ENCODE results near the gene TAF11L2.
"Not testable (repeated sequence)": the region's sequence is repeated elsewhere in the genome, so short reads cannot be mapped to it uniquely, and the experiment has no call there.

TAF11L2 gene

GRCh38 chr5:17497931-17498330 lies at the start of gene TAF11L2:
Gene TAF11L2, plus strand, starts transcription at chr5:17498231.
- FAIRE-seq: not testable (repeated sequence)

- FAIRE-seq: no peak
These were observed 49.2 kb upstream of the TAF11L2 start for GRCh38 chr5:17448877-17449276.

GRCh38 chr5:17452936-17453335 lies 45.1 kb upstream of the TAF11L2 start:
- FAIRE-seq: no peak

DNA sequence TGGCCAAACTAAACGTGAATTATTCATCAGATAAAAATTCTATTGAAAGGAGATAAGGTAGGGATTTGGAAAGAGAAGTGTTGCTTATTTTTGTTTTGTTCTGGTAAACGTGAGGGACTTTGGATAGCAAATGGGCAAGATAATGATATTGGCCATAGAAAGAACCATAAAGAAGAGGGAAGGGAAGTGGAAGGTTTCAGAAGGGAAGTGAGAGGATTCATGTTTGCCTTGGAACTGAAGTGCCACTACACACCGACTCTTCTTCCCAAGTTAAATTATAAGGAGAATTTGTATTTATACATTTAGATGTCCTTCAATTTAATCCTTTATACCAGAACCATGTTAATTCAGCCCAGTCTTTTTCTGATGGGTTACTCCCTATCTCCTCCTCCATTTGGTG lies 42.1 kb upstream of the TAF11L2 start:
- no peak for FAIRE-seq

DNA sequence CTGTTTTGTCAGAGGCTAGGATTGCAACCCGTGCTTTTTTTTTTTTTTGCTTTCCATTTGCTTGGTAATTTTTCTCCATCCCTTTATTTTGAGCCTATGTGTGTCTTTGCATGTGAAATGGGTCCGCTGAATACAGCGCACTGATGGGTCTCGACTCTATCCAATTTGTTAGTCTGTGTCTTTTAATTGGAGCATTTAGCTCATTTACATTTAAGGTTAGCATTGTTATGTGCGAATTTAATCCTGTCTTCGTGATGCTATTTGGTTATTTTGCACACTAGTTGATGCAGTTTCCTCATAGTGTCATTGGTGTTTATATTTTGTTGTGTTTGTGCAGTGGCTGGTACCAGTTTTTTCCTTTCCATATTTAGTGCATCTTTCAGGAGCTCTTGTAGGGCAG lies 36.2 kb upstream of the TAF11L2 start:
- FAIRE-seq: no peak

GRCh38 chr5:17463653-17464052 lies 34.4 kb upstream of the TAF11L2 start:
- no peak for FAIRE-seq

- no peak for FAIRE-seq
These were observed 28.0 kb upstream of the TAF11L2 start for GRCh38 chr5:17470064-17470463.

DNA sequence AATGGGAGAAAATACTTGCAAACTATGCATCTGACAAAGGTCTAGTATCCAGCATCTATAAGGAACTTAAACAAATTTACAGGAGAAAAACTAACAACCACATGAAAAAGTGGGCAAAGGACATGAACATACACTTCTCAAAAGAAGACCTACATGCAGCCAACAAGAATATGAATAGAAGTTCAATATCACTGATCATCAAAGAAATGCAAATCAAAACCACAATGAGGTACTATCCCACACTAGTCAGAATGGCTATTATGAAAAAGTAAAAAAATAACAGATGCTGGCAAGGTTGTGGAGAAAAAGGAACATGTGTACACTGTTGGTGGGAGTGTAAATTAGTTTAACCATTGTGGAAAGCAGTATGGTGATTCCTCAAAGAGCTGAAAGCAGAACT lies 23.0 kb upstream of the TAF11L2 start:
- FAIRE-seq: not testable (repeated sequence)

GRCh38 chr5:17477043-17477442 lies 21.0 kb upstream of the TAF11L2 start:
- FAIRE-seq: no peak

DNA sequence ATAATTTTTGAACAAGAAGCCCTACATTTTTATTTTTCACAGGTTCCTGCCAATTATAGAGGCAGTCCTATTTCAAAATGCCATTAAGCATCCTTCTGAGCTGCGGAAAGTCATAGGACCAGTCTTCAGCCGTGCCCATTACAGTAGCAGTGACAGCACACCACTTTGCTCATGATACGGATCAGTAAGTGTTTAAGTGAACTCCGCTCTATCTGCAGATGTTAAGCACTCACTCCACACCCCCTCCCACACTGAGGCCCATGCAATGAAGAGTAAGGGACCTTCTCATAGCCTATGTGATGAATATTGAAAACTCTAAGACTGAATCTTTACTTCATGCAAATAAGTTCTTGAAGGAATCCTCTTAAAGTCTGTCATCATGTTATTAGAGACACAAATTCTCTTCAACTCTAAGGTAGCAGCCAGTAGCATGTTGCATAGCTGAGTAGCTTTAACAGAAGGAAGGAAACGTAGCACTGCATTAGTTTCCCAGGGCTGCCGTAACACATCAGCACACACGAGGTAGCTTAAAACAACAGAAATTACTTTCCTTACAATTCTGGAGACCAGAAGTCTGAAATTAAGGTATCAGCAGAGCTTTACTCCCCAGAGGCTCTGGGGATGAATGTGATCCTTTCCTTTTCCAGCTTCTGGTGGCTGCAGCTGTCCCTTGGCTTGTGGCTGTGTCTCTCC lies 20.3 kb upstream of the TAF11L2 start:
- no peak for FAIRE-seq

- FAIRE-seq: no peak
These were observed 16.7 kb upstream of the TAF11L2 start for GRCh38 chr5:17481378-17481777.

GRCh38 chr5:17482790-17483189 lies 15.2 kb upstream of the TAF11L2 start:
- FAIRE-seq: no peak

DNA sequence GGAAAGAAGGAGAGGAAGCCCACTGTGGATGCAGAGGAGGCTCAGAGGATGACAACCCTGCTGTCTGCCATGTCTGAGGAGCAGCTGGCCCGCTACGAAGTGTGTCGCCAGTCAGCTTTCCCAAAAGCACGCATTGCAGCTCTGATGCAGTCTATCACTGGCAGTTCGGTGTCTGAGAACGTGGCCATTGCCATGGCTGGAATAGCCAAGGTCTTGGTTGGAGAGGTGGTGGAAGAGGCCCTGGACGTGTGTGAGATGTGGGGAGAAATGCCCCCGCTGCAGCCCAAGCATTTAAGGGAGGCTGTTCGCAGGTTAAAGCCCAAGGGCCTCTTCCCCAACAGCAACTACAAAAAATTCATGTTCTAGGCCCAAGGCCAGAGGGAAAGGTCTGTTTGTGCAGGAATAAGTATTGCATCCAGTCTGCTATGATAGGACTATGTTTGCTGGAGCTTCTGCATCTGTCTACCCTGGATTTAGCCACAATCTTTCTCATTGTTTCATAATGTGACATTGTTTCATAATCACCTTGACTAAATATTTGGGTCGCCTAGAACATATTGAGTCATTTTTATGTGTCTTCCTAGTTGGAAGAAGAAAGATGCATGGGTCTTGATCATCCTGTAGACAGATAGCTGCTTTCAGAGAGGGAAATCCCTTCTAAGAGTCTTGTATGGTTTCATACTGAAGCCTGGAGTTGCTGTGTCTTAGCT lies 11.4 kb upstream of the TAF11L2 start:
- FAIRE-seq: not testable (repeated sequence)

GRCh38 chr5:17487174-17487512 lies 10.9 kb upstream of the TAF11L2 start:
- no peak for FAIRE-seq

- FAIRE-seq: not testable (repeated sequence)
These were observed 6.8 kb upstream of the TAF11L2 start for GRCh38 chr5:17491257-17491656.

GRCh38 chr5:17492770-17493169 lies 5.3 kb upstream of the TAF11L2 start:
- no peak for FAIRE-seq

DNA sequence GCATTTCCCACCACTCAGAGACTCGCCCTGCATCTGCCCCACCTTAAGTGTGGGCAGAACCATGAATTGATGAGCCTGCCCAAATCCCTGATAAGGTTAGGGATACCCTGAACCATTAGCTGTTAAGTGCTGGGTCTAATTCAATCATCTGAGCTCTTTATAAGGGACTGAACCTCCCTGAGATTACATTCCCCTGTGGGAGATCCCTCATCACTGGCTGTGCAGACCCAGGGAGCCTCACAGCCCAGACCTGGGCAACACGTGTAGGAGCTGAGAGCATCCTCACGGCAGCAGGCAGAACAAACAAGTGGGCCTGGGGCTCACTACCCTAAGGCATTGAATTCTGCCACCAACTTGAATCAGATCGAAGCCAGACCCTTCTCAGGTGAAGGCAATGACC lies 585 bp upstream of the TAF11L2 start:
- no peak for FAIRE-seq

DNA sequence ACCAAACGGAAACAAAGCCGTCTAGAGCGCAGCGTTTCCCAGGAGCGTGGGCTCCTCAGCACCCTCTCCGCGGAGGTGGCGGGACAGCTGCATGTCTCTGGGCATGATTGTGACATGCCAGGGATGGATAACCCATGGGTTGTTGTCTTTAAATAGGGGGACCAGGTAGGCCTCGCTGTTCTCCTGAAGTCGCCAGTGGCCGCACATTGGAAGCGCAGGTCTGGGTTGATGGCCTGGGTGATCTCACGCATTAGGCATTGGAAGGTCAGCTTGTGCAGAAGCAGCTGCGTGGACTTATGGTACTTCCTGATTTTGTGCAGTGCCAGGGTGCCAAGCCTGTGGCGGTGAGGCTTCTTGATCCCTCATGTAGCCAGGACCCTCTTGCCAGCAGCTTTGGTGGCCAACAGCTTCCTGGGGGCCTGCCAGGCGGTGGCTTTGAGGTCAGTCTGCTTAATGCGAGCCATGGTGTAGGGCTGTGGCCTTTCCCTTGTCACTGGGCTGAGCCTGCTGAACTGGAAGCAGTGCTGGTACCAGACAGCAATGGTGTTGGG lies 13.8 kb downstream of the TAF11L2 start:
- FAIRE-seq: no peak

DNA sequence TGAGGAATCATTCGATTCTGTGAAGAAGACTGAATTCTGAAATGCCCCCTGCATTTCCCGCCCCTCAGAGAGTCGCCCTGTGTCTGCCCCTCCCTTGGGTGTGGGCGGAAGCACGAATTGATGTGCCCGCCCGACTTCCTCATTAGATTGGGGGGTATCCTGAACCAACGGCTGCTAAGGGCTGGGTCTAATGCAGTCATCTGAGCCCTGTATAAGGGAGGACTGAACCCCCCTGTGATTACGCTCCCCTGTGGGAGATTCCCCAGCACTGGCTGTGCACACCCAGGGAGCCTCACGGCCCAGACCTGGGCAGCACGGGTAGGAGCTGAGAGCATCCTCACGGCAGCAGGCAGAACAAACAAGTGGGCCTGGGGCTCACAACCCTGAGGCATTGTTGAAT lies 19.5 kb downstream of the TAF11L2 start:
- not testable (repeated sequence) for FAIRE-seq

DNA sequence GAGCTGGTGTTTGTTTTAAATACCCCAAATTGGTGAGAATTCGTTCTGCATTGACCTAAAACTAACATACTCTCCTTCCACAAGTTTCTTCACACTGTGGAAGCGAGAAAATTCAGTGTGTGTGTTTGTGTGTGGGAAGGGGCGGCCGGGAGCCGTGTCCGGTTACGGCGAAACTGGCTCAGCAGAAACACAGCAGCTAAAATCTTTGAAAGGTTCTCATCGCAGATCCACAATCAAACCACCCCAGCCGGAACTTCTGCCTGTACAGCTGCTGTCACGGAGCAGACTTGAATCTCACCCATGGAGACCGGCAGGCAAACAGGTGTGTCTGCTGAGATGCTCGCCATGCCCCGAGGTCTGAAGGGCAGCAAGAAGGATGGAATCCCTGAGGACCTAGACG lies 20.0 kb downstream of the TAF11L2 start, which contains the start of gene TAF11L3:
Gene TAF11L3 (plus strand): TSS at position 301 of the 400 bp plus-strand sequence.
- not testable (repeated sequence) for FAIRE-seq

DNA sequence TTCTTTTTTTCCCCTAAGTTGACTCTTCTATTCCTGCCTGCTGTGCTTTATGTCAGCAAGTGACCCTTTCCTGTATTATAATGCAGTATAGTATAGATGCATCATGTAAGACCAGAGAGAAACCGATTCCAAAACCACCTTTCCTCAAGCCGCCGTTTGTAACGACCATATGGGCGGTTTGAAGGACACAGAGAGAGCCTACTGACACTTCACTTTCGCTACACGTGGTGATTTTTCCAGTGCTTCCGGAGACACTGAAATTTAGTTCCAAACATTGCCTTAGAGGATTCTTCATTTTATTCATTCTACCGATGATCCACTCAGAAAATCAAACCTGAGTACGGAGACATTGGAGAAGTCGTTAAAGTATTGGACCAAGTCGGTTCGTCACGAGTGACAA lies 21.5 kb downstream of the TAF11L2 start:
- FAIRE-seq: not testable (repeated sequence)

DNA sequence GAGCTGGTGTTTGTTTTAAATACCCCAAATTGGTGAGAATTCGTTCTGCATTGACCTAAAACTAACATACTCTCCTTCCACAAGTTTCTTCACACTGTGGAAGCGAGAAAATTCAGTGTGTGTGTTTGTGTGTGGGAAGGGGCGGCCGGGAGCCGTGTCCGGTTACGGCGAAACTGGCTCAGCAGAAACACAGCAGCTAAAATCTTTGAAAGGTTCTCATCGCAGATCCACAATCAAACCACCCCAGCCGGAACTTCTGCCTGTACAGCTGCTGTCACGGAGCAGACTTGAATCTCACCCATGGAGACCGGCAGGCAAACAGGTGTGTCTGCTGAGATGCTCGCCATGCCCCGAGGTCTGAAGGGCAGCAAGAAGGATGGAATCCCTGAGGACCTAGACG lies 23.5 kb downstream of the TAF11L2 start, which contains the start of gene TAF11L4:
Gene TAF11L4 (plus strand): TSS at position 301 of the 400 bp plus-strand sequence.
- not testable (repeated sequence) for FAIRE-seq

- FAIRE-seq: not testable (repeated sequence)
These were observed 26.9 kb downstream of the TAF11L2 start, which contains the start of gene TAF11L5 for GRCh38 chr5:17524935-17525334. Gene TAF11L5, plus strand, starts transcription at chr5:17525235.

DNA sequence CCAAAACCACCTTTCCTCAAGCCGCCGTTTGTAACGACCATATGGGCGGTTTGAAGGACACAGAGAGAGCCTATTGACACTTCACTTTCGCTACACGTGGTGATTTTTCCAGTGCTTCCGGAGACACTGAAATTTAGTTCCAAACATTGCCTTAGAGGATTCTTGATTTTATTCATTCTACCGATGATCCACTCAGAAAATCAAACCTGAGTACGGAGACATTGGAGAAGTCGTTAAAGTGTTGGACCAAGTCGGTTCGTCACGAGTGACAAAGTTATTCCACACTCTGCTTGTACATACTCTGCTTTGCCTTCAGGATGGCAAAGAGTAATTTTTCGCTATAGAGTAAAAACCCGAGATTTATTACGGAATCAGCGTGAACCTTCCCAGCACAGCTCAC lies 28.5 kb downstream of the TAF11L2 start:
- FAIRE-seq: not testable (repeated sequence)
